SK-N-SH treated with all-trans-retinoic acid at 6 μM for 48 hours (cell line): Measurements from ENCODE around the gene PTPRJ.

Experiments
- CREB5 ChIP-seq: fragments of 250-450 bp; sonication (Bioruptor Pico); IDR thresholded peaks from 2 replicates; pipeline ENCODE4 v1.5.1; 2020; ENCODE audit warnings: low read depth, mild to moderate bottlenecking, moderate library complexity
- CSRNP3 ChIP-seq: fragments of 250-450 bp; sonication (Bioruptor Pico); IDR thresholded peaks from 2 replicates; pipeline ENCODE4 v1.5.1; 2021; ENCODE audit warnings: mild to moderate bottlenecking, moderate library complexity
- OSR1 ChIP-seq: fragments of 250-450 bp; sonication (Bioruptor Pico); IDR thresholded peaks from 2 replicates; pipeline ENCODE4 v1.8.0; 2022; ENCODE audit warnings: moderate library complexity, mild to moderate bottlenecking, inconsistent platforms
- PATZ1 ChIP-seq: fragments of 250-450 bp; sonication (Bioruptor Pico); IDR thresholded peaks from 2 replicates; pipeline ENCODE4 v1.8.0; 2020; ENCODE audit warnings: mild to moderate bottlenecking, moderate library complexity, borderline replicate concordance
- ZNF565 ChIP-seq: fragments of 450-650 bp; formaldehyde crosslinking; conservative IDR thresholded peaks from 2 replicates; pipeline ENCODE4 v1.5.0; 2020; ENCODE audit warnings: low read depth, mild to moderate bottlenecking, moderate library complexity

GRCh38 chr11:48022445-48022844 is 42.1 kb downstream of the PTPRJ start:
- no peak for TF ChIP-seq CREB5 (CRISPR knock-in tag)
- TF ChIP-seq PATZ1 (CRISPR knock-in tag) = no peak
- TF ChIP-seq OSR1 (CRISPR knock-in tag) = no peak
- TF ChIP-seq CSRNP3 (CRISPR knock-in tag) = no peak
- no peak for TF ChIP-seq ZNF565 (CRISPR knock-in tag)
